ENCODE results near the gene NMT1. TPM values are rescaled to one million over a fixed set of nuclear protein-coding genes. Genes with fewer than 3 reads are reported as not detected.

The NMT1 gene
- total and polyA plus RNA-seq, 2 of the 13 experiments (the other 11 are each of a cell fraction or from before 2014, with no cell fraction given) = 75.7 to 142 TPM

DNA sequence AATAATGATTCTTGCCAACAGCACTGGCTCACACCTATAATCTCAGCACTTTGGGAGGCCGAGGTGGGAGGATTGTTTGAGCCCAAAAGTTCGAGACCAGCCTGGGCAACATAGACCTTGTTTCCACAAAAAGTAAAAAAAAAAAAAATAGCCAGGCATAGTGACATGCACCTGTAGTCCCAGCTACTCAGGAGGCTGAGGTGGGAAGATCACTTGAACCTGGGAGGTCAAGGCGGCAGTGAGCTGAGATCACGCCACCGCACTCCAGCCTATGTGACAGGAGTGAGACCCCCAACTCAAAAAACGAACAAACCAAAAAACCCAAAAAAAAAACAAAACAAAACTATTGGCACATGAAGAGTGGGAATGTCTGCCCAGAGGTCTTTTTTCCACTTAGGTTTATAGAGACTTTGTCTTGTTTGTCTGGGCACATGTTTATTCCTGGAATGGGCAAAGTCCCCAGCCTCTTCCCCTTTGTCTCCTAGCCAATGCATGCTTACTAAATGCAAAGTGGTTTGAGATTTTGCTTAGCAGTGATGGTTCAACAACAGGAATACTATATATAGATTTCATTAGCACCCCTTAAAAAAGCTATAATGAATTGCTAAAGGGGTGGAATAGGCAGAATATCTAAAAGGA, 25.9 kb downstream of the NMT1 start:
- Histone ChIP-seq H3K27me3 (ENCODE audit: control insufficient read depth in 1 of 2, insufficient read depth in 2 of 2, low read length in 2 of 2) (no peaks in the 10 kb centered on the region), H3K9ac (ENCODE audit: insufficient read depth, low read depth, low read length) (no peak overlapping the region), H3K79me2 (ENCODE audit: insufficient read depth, low read length) (no peaks in the 10 kb centered on the region), H3K9me3 (ENCODE audit: low read length) (no peaks in the 10 kb centered on the region), H2AFZ (ENCODE audit: low read length) (no peak overlapping the region), H3K27ac (ENCODE audit: extremely low read length, insufficient read depth, low read length) (peak overlapping the region; percentile 19), H3K36me3 (replicated peaks in 1 of 2; ENCODE audit: control insufficient read depth in 1 of 2, insufficient read depth in 2 of 2, low read length in 2 of 2) (peaks cover 40 to 83% of the 10 kb centered on the region in 2 experiments), H3K4me1 (ENCODE audit: insufficient read depth, low read length) (peaks cover 23% of the 10 kb centered on the region), H4K20me1 (ENCODE audit: insufficient read depth, low read length) (no peaks in the 10 kb centered on the region), H3K4me2 (ENCODE audit: low read depth, low read length) (no peak overlapping the region), H3K4me3 (replicated peaks in 1 of 3; ENCODE audit: insufficient read depth in 1 of 3, low read depth in 2 of 3, low read length in 3 of 3) (no peak overlapping the region)
- no peak for DNase-seq (ENCODE audit: low spot score)
- no peak for FAIRE-seq
- ChIA-PET CTCF (ENCODE audit: low intra/inter-chr PET ratio, low total read pairs) (no interaction called here), POLR2A (interaction anchor here (1.1 to 2.0 kb wide), 2 partner anchors 25 to 26 kb away, joined by 3 to 6 read pairs; partner anchors contain the start of gene NMT1)
- peak; percentile 23; the same call in 1 of the 3 replicates for ATAC-seq
- TF ChIP-seq, protein P1, sequence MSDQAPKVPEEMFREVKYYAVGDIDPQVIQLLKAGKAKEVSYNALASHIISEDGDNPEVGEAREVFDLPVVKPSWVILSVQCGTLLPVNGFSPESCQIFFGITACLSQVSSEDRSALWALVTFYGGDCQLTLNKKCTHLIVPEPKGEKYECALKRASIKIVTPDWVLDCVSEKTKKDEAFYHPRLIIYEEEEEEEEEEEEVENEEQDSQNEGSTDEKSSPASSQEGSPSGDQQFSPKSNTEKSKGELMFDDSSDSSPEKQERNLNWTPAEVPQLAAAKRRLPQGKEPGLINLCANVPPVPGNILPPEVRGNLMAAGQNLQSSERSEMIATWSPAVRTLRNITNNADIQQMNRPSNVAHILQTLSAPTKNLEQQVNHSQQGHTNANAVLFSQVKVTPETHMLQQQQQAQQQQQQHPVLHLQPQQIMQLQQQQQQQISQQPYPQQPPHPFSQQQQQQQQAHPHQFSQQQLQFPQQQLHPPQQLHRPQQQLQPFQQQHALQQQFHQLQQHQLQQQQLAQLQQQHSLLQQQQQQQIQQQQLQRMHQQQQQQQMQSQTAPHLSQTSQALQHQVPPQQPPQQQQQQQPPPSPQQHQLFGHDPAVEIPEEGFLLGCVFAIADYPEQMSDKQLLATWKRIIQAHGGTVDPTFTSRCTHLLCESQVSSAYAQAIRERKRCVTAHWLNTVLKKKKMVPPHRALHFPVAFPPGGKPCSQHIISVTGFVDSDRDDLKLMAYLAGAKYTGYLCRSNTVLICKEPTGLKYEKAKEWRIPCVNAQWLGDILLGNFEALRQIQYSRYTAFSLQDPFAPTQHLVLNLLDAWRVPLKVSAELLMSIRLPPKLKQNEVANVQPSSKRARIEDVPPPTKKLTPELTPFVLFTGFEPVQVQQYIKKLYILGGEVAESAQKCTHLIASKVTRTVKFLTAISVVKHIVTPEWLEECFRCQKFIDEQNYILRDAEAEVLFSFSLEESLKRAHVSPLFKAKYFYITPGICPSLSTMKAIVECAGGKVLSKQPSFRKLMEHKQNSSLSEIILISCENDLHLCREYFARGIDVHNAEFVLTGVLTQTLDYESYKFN (CRISPR knock-in tag; conservative IDR thresholded peaks at IDR 0.05) = peak; percentile 59
- no peak for TF ChIP-seq HMGA1 (CRISPR knock-in tag; conservative IDR thresholded peaks at IDR 0.05)
- TF ChIP-seq MXI1 (IDR thresholded peaks at IDR 0.05; ENCODE audit: borderline replicate concordance, low read depth, low read length) = peak; percentile 22; the same call in 1 of the 3 replicates
- TF ChIP-seq LCORL (IDR thresholded peaks at IDR 0.05) = 0 out of 2 replicates have a peak, but pooled peaks have one; percentile 15
- no peak for TF ChIP-seq LCORL (CRISPR knock-in tag; IDR thresholded peaks at IDR 0.05)
- 0 out of 2 replicates have a peak, but pooled peaks have one; percentile 20 for TF ChIP-seq ZNF33A (CRISPR knock-in tag; IDR thresholded peaks at IDR 0.05; ENCODE audit: borderline replicate concordance)
- TF ChIP-seq, protein P2, sequence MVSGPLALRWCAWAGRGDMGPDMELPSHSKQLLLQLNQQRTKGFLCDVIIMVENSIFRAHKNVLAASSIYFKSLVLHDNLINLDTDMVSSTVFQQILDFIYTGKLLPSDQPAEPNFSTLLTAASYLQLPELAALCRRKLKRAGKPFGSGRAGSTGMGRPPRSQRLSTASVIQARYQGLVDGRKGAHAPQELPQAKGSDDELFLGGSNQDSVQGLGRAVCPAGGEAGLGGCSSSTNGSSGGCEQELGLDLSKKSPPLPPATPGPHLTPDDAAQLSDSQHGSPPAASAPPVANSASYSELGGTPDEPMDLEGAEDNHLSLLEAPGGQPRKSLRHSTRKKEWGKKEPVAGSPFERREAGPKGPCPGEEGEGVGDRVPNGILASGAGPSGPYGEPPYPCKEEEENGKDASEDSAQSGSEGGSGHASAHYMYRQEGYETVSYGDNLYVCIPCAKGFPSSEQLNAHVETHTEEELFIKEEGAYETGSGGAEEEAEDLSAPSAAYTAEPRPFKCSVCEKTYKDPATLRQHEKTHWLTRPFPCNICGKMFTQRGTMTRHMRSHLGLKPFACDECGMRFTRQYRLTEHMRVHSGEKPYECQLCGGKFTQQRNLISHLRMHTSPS (CRISPR knock-in tag; IDR thresholded peaks at IDR 0.05; ENCODE audit: low read depth) = no peak
- no peak for TF ChIP-seq FOXP1 (IDR thresholded peaks at IDR 0.05)
- TF ChIP-seq FOXP1 (CRISPR knock-in tag; IDR thresholded peaks at IDR 0.05) = peak; percentile 46; the same call in 1 of the 2 replicates
- 0 out of 2 replicates have a peak, but pooled peaks have one; percentile 20 for TF ChIP-seq ZNF317 (CRISPR knock-in tag; IDR thresholded peaks at IDR 0.05)
- TF ChIP-seq, protein P3, sequence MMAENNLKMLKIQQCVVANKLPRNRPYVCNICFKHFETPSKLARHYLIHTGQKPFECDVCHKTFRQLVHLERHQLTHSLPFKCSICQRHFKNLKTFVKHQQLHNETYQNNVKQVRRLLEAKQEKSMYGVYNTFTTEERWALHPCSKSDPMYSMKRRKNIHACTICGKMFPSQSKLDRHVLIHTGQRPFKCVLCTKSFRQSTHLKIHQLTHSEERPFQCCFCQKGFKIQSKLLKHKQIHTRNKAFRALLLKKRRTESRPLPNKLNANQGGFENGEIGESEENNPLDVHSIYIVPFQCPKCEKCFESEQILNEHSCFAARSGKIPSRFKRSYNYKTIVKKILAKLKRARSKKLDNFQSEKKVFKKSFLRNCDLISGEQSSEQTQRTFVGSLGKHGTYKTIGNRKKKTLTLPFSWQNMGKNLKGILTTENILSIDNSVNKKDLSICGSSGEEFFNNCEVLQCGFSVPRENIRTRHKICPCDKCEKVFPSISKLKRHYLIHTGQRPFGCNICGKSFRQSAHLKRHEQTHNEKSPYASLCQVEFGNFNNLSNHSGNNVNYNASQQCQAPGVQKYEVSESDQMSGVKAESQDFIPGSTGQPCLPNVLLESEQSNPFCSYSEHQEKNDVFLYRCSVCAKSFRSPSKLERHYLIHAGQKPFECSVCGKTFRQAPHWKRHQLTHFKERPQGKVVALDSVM (CRISPR knock-in tag; IDR thresholded peaks at IDR 0.05) = peak; percentile 50; the same call in 1 of the 2 replicates
- no peak for TF ChIP-seq ZNF775 (CRISPR knock-in tag; IDR thresholded peaks at IDR 0.05; ENCODE audit: borderline replicate concordance)
- 0 out of 2 replicates have a peak, but pooled peaks have one; percentile 44 for TF ChIP-seq ZFP82 (CRISPR knock-in tag; IDR thresholded peaks at IDR 0.05; ENCODE audit: borderline replicate concordance)
- intact Hi-C loops (cut with micrococcal nuclease; ENCODE audit: unreplicated experiment) (no loop called here), in situ Hi-C loops (cut with HindIII; ENCODE audit: extremely low pct_ligation_motif_present, low pct_unique_long_range_greater_than_20kb) (no loop called here)
- BruUV-seq (replicated peaks) = TSS peak; percentile 20
- WGBS (ENCODE audit: low lambda C conversion rate) = 88% methylated on average over 6 of the region's 6 CpGs

All from HepG2 (cell line).